Measurements from ENCODE around the gene CLSTN1. TPM values are rescaled to one million over a fixed set of nuclear protein-coding genes. Genes with fewer than 3 reads are reported as not detected.

The CLSTN1 gene
- total and polyA plus RNA-seq, 2 of the 8 experiments (the other 6 are each of a cell fraction or from before 2014, with no cell fraction given), result 34.2 to 97.4 TPM

DNA sequence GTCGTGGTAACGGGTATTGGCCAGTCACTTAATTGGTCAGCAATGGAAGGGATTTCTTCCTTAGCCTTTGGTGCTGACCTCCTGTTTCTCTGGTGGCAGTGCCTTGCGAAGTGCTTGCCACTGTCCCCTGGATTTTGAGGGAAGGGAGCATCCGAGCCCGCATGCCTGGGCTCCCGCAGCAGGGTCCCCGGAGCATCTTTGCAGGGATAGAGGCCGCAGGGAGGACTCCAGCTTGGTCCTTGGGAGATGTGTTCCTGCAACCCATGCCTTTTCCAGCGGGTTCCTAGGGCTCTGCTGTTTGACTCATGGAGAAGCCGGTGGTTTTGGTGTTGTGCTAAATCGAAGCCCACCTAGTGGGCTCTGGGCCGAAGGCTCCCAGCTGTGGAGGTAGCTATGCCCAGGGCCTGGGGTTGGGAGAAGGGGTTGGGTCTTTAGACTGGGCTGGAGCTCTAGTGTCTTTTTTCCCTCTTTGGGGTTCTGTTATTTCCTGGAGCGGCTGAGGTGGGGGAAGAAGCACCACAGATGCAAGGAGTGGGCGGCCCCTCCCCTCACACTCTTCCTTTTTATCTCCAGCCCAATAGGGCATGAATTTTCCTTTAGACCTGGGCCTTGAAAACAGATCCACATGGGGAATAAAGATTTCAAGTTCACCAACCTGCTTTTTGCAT is 133.2 kb downstream of the CLSTN1 start (continued):
- TF ChIP-seq BRCA1 (IDR thresholded peaks at IDR 0.05; ENCODE audit: low read depth, low read length) (no peak), CEBPB (IDR thresholded peaks at IDR 0.05; ENCODE audit: low read depth, low read length) (no peak)

Measured in H1 (cell line).